LNCaP clone FGC (cell line): ENCODE measurements around the gene MTMR3.

Experiments
- DNase-seq: peaks from one replicate; pipeline ENCODE4 v3.0.0-alpha.2; 2011; ENCODE audit warnings: low read depth
- H3K4me3 ChIP-seq: 2 replicates; pipeline ENCODE4 v1.5.1; 2011; ENCODE audit warnings: mild to moderate bottlenecking, low read depth, low read length, control low read depth
- CTCF ChIP-seq: IDR thresholded peaks from 2 replicates; pipeline ENCODE4 v1.5.1; 2012; ENCODE audit warnings: mild to moderate bottlenecking; ENCODE audit not compliant: control insufficient read depth, insufficient read depth; ENCODE audit errors: extremely low read depth

MTMR3 gene

GRCh38 chr22:29946220-29946619, 63.2 kb downstream of the MTMR3 start:
- no peak for TF ChIP-seq CTCF
- H3K4me3 ChIP-seq = no peak overlapping the region
- DNase-seq = no peak

- TF ChIP-seq CTCF = no peak
- H3K4me3 ChIP-seq = no peak overlapping the region
- no peak for DNase-seq
Measured at GRCh38 chr22:29947410-29948384, 64.7 kb downstream of the MTMR3 start.

- TF ChIP-seq CTCF = no peak
- no peak for DNase-seq
Measured at GRCh38 chr22:29948385-29948769, 65.4 kb downstream of the MTMR3 start.

GRCh38 chr22:29949872-29950271, 66.9 kb downstream of the MTMR3 start:
- no peak for TF ChIP-seq CTCF
- no peak overlapping the region for H3K4me3 ChIP-seq
- DNase-seq = no peak

More at GRCh38 chr22:29948385-29948769, 65.4 kb downstream of the MTMR3 start:
- no peak overlapping the region for H3K4me3 ChIP-seq

GRCh38 chr22:29951791-29952413, 68.9 kb downstream of the MTMR3 start:
- no peak for DNase-seq
- no peak for TF ChIP-seq CTCF
- H3K4me3 ChIP-seq = no peak overlapping the region

DNA sequence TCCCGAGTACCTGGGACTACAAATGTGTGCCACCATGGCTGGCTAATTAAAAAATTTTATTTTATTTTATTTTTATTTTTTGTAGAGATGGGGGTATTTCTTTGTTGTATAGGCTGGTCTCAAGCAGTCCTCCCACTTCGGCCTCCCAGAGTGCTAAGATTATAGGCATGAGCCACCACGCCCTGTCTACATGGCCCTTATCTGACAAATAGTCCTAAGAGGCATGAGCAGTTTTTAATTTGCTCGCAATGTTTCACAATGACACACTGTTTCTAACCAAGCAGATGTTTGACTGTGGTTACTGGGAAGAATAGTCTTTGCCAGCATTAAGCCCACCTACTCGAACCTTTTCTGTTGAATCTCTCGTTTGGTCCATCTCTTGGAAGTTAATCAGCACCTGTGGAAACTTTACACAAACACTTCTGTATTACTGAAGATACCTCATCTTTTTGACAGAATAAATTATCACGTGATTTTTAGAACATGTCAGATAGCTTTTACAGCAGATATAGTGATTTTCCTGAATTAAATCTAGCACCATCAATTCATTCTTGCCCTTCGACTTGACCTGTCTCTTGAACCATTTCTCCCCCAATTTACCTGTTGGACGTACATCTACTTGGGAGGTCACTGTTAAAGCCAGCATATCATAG, 71.4 kb downstream of the MTMR3 start:
- no peak for DNase-seq
- H3K4me3 ChIP-seq = no peak overlapping the region
- no peak for TF ChIP-seq CTCF
